Measurements from ENCODE around the gene SCNN1G.

- TF ChIP-seq EZH2phosphoT487 (IDR thresholded peaks at IDR 0.05; ENCODE audit: borderline replicate concordance) (no peak), CTCF (conservative IDR thresholded peaks at IDR 0.05; ENCODE audit: low read length) (no peak)
These were observed 45.3 kb upstream of the SCNN1G start for GRCh38 chr16:23137256-23137655.

Data from Loucy (cell line).